Kidney (tissue), 14 donors: ENCODE results near the gene PTPRG. TPM values are rescaled to one million over a fixed set of nuclear protein-coding genes. Genes with fewer than 3 reads are reported as not detected.

ENCODE experiments used
- DNase-seq, 5 donors: peaks; one replicate each; pipeline ENCODE4 v3.0.0-alpha.2; 2013 to 2020
- FAIRE-seq: peaks from 2 replicates; lab custom pipeline; 2012; peaks lifted over from hg19 to GRCh38; lab: Jason Lieb, UNC
- H3K27ac ChIP-seq, 2 donors: one replicate each; pipeline ENCODE4 v1.7.0; 2013; ENCODE audit warnings: low read depth in 2 of 2, low read length in 2 of 2, inconsistent platforms in 1 of 2
- H3K27me3 ChIP-seq: one replicate; pipeline ENCODE4 v1.7.1; 2013; ENCODE audit warnings: low read length, inconsistent platforms; ENCODE audit not compliant: control insufficient read depth, insufficient read depth
- H3K36me3 ChIP-seq, 3 donors: one replicate each; pipeline versions ENCODE4 v1.7.0 to v1.7.1; 2013; ENCODE audit warnings: low read length in 3 of 3, control low read depth in 1 of 3, inconsistent platforms in 1 of 3; ENCODE audit not compliant: insufficient read depth in 3 of 3, control insufficient read depth in 2 of 3
- H3K4me1 ChIP-seq, 3 donors: one replicate each; pipeline versions ENCODE4 v1.7.0 to v1.7.1; 2013; ENCODE audit warnings: low read length in 3 of 3, inconsistent platforms in 1 of 3, low read depth in 1 of 3; ENCODE audit not compliant: control insufficient read depth in 2 of 3, insufficient read depth in 2 of 3
- H3K4me3 ChIP-seq, 3 donors: one replicate each; pipeline versions ENCODE4 v1.7.0 to v1.8.1; 2013; ENCODE audit warnings: low read length in 3 of 3, control low read depth in 1 of 3, inconsistent platforms in 1 of 3
- H3K9ac ChIP-seq, 3 donors: one replicate each; pipeline versions ENCODE4 v1.7.0 to v1.7.1; 2013; ENCODE audit warnings: low read length in 3 of 3, control low read depth in 1 of 3, inconsistent platforms in 1 of 3
- H3K9me3 ChIP-seq, 3 donors: one replicate each; pipeline versions ENCODE4 v1.7.0 to v1.7.1; 2013; ENCODE audit warnings: low read length in 3 of 3, control low read depth in 1 of 3, inconsistent platforms in 1 of 3; ENCODE audit not compliant: control insufficient read depth in 2 of 3, insufficient read depth in 1 of 3
- CTCF ChIP-seq: IDR thresholded peaks from 3 replicates; pipeline ENCODE4 v1.5.1; 2012; ENCODE audit warnings: mild to moderate bottlenecking, moderate library complexity, borderline replicate concordance; ENCODE audit not compliant: insufficient read depth; ENCODE audit errors: extremely low read depth
- intact Hi-C: fragments of 100-400 bp; cut with DNase I; formaldehyde crosslinking; loops from one replicate; pipeline ENCODE4 v1.11.1; 2022
- polyA plus RNA-seq: library from polyadenylated mRNA; stranded (reverse); fragments of 350-450 nt; fragmentation: Illumina TruSeq; extraction: RNeasy Lipid Tissue Mini Kit (QIAGEN cat#74804); gene quantifications from one replicate; pipeline ENCODE4 v1.2.3, GENCODE V29; 2014; ENCODE audit warnings: low read depth, low replicate concordance; ENCODE audit not compliant: insufficient read depth
- total RNA-seq: library from RNA; stranded (reverse); fragmentation: NEBNext Ultra II Directional; extraction: Animal tissue kit (Norgen Biotek cat#: 25700); gene quantifications from one replicate; pipeline ENCODE4 v1.2.1, GENCODE V29; 2021
- donor health status: control.
- donor health status: control.
- donor health status: control.
- donor health status: control.
- donor health status: control.
- donor health status: DM: yes; HTN: yes; CAD: no.
- donor health status: Normal renal cell carcinoma (clear cell type).

Gene PTPRG
- total and polyA plus RNA-seq, 2 donors from 2014 or later, result 9.2 to 154 TPM

- no peaks in the 10 kb centered on the region for H3K27me3 ChIP-seq
- H3K4me3 ChIP-seq, result no peak overlapping the region
- no peak overlapping the region for H3K27ac ChIP-seq
- no peak for DNase-seq
- intact Hi-C loops, result no loop called here
- no peak overlapping the region for H3K9ac ChIP-seq
- FAIRE-seq, result no peak
- H3K36me3 ChIP-seq, result no peaks in the 10 kb centered on the region
- TF ChIP-seq CTCF, result no peak
- H3K4me1 ChIP-seq, result no peaks in the 10 kb centered on the region
- no peaks in the 10 kb centered on the region for H3K9me3 ChIP-seq
Measured at GRCh38 chr3:62088472-62089104, 527.2 kb downstream of the PTPRG start.

GRCh38 chr3:62090066-62090465 lies 528.7 kb downstream of the PTPRG start:
- Histone ChIP-seq H3K9me3 (no peaks in the 10 kb centered on the region), H3K9ac (no peak overlapping the region), H3K36me3 (no peaks in the 10 kb centered on the region), H3K27me3 (no peaks in the 10 kb centered on the region), H3K27ac (no peak overlapping the region), H3K4me3 (no peak overlapping the region), H3K4me1 (no peaks in the 10 kb centered on the region)
- TF ChIP-seq CTCF, result no peak
- FAIRE-seq (no peak), DNase-seq (no peak)
- intact Hi-C loops, result no loop called here

- no peak for DNase-seq
- H3K27ac ChIP-seq, result no peak overlapping the region
- intact Hi-C loops, result no loop called here
- no peaks in the 10 kb centered on the region for H3K27me3 ChIP-seq
- FAIRE-seq, result no peak
- H3K4me3 ChIP-seq, result no peak overlapping the region
- no peaks in the 10 kb centered on the region for H3K9me3 ChIP-seq
- TF ChIP-seq CTCF, result no peak
- H3K36me3 ChIP-seq, result no peaks in the 10 kb centered on the region
- H3K4me1 ChIP-seq, result no peaks in the 10 kb centered on the region
- no peak overlapping the region for H3K9ac ChIP-seq
Measured at GRCh38 chr3:62090519-62090918, 529.1 kb downstream of the PTPRG start.

GRCh38 chr3:62093025-62093424 lies 531.7 kb downstream of the PTPRG start:
- H3K4me1 ChIP-seq, result no peaks in the 10 kb centered on the region
- no peaks in the 10 kb centered on the region for H3K36me3 ChIP-seq
- no peak overlapping the region for H3K9ac ChIP-seq
- no peak for TF ChIP-seq CTCF
- FAIRE-seq (no peak), DNase-seq (no peak)
- no peaks in the 10 kb centered on the region for H3K27me3 ChIP-seq
- no peak overlapping the region for H3K4me3 ChIP-seq
- no peaks in the 10 kb centered on the region for H3K9me3 ChIP-seq
- H3K27ac ChIP-seq, result no peak overlapping the region
- intact Hi-C loops, result no loop called here
